ENCODE data around the gene PROZ. TPM values are rescaled to one million over a fixed set of nuclear protein-coding genes. Genes with fewer than 3 reads are reported as not detected.

The PROZ gene
- total RNA-seq, 2 donors from 2014 or later, result 0.40 to 0.84 TPM

DNA sequence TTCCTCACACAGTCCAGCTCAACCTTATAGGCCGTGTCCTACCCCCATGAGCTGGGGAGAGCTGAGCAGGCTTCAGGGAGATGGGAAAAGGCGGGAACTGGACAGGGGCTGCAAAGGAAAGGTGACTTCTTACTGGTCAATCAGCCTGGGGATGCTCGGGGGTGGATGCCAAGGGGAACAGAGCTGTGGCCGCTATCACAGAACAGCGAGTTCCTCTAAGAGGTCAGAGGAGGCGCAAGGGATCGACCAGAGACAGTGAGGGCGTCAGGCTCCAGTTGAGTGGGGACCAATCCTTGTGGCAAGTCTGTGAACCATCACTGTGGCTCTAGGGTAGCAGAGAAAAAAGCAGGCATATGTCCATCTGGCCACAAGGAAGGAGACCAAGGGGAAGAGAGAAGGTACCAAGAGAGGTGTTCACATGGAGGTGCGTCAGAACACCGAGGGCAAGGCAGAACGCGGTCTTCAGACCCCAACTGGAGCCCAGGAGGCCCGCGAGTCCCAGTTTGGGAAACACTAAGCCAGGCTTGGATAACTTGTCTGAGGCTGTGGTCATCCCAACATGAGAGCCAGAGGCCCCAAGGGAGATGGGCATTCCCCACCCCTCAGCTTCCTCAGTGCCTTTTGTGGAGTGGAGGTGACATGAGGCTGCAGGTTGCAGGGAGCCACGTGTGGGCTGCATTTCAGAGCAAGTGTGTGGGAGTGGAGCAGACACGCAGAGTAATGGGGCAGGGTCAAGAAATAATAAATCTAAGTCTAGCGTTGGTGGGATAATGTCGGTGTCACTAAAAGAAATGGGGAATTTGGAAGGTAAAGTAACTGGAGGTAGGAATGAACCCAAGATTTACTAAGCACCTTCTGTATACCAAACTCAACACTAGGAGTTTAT, 31.9 kb upstream of the PROZ start:
- TF ChIP-seq, protein P1, sequence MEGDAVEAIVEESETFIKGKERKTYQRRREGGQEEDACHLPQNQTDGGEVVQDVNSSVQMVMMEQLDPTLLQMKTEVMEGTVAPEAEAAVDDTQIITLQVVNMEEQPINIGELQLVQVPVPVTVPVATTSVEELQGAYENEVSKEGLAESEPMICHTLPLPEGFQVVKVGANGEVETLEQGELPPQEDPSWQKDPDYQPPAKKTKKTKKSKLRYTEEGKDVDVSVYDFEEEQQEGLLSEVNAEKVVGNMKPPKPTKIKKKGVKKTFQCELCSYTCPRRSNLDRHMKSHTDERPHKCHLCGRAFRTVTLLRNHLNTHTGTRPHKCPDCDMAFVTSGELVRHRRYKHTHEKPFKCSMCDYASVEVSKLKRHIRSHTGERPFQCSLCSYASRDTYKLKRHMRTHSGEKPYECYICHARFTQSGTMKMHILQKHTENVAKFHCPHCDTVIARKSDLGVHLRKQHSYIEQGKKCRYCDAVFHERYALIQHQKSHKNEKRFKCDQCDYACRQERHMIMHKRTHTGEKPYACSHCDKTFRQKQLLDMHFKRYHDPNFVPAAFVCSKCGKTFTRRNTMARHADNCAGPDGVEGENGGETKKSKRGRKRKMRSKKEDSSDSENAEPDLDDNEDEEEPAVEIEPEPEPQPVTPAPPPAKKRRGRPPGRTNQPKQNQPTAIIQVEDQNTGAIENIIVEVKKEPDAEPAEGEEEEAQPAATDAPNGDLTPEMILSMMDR (conservative IDR thresholded peaks at IDR 0.05), result no peak

DNA sequence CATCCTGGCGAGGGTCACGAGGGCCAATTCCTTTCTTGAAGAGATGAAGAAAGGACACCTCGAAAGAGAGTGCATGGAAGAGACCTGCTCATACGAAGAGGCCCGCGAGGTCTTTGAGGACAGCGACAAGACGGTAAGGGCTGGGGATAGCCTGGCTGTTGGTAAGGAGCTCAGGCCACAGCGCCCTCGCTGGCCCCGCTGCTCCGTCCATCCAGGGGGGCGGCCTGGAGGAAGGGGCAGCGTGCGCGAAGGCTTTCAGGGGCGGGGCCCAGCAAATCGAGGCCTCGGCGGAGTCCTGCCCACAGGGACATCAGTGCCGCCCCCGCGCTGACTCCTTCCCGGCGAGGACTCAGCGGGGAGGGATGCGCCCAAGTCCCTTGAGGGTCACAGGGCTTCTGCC, 29.0 kb upstream of the PROZ start:
- Histone ChIP-seq H3K27me3 (ENCODE audit: control insufficient read depth, insufficient read depth, low read length, poor library complexity, severe bottlenecking) (no peaks in the 10 kb centered on the region), H3K4me1 (ENCODE audit: control insufficient read depth, insufficient read depth, low read length) (peaks cover 9% of the 10 kb centered on the region), H3K4me3 (ENCODE audit: low read length) (no peak overlapping the region), H3K9ac (ENCODE audit: extremely low read depth, low read length, poor library complexity, severe bottlenecking) (no peak overlapping the region), H3K27ac (ENCODE audit: low read depth, low read length) (no peak overlapping the region), H3K9me3 (ENCODE audit: control insufficient read depth, low read length) (peaks cover 5% of the 10 kb centered on the region), H3K36me3 (ENCODE audit: control insufficient read depth, insufficient read depth, low read length) (no peaks in the 10 kb centered on the region)
- H3K27ac Mint-ChIP-seq, result peak overlapping the region; percentile 59
- H3K36me3 Mint-ChIP-seq (ENCODE audit: low read depth), result peaks cover 19% of the 10 kb centered on the region
- H3K4me3 Mint-ChIP-seq, result no peak overlapping the region
- peaks cover 12% of the 10 kb centered on the region for H3K4me1 Mint-ChIP-seq
- TF ChIP-seq, protein P1 (conservative IDR thresholded peaks at IDR 0.05), result no peak
- whole genome bisulfite sequencing, 2 experiments (ENCODE audit: insufficient coverage in 1 of 2, insufficient read length in 1 of 2), result 93 to 94% methylated on average over 21 to 27 of the region's 27 CpGs
- DNase-seq, result peak; percentile 60
- peaks cover 4% of the 10 kb centered on the region for H3K27me3 Mint-ChIP-seq (ENCODE audit: insufficient read depth)
- H3K9me3 Mint-ChIP-seq, result peaks cover 5% of the 10 kb centered on the region

More for the DNA sequence above, 31.9 kb upstream of the PROZ start:
- peaks cover 4% of the 10 kb centered on the region for H3K27me3 Mint-ChIP-seq (ENCODE audit: insufficient read depth)
- Histone ChIP-seq H3K9ac (ENCODE audit: extremely low read depth, low read length, poor library complexity, severe bottlenecking) (no peak overlapping the region), H3K27me3 (ENCODE audit: control insufficient read depth, insufficient read depth, low read length, poor library complexity, severe bottlenecking) (no peaks in the 10 kb centered on the region), H3K9me3 (ENCODE audit: control insufficient read depth, low read length) (no peaks in the 10 kb centered on the region), H3K27ac (ENCODE audit: low read depth, low read length) (no peak overlapping the region), H3K4me1 (ENCODE audit: control insufficient read depth, insufficient read depth, low read length) (peaks cover 13% of the 10 kb centered on the region), H3K4me3 (ENCODE audit: low read length) (no peak overlapping the region), H3K36me3 (ENCODE audit: control insufficient read depth, insufficient read depth, low read length) (no peaks in the 10 kb centered on the region)
- peak; percentile 36 for DNase-seq
- H3K4me1 Mint-ChIP-seq, result peaks cover 20% of the 10 kb centered on the region
- 94 to 95% methylated on average over 12 to 18 of the region's 18 CpGs for WGBS, 2 experiments (ENCODE audit: insufficient coverage in 1 of 2, insufficient read length in 1 of 2)
- no peak overlapping the region for H3K4me3 Mint-ChIP-seq
- H3K27ac Mint-ChIP-seq, result no peak overlapping the region
- peaks cover 2% of the 10 kb centered on the region for H3K9me3 Mint-ChIP-seq
- peaks cover 19% of the 10 kb centered on the region for H3K36me3 Mint-ChIP-seq (ENCODE audit: low read depth)

DNA sequence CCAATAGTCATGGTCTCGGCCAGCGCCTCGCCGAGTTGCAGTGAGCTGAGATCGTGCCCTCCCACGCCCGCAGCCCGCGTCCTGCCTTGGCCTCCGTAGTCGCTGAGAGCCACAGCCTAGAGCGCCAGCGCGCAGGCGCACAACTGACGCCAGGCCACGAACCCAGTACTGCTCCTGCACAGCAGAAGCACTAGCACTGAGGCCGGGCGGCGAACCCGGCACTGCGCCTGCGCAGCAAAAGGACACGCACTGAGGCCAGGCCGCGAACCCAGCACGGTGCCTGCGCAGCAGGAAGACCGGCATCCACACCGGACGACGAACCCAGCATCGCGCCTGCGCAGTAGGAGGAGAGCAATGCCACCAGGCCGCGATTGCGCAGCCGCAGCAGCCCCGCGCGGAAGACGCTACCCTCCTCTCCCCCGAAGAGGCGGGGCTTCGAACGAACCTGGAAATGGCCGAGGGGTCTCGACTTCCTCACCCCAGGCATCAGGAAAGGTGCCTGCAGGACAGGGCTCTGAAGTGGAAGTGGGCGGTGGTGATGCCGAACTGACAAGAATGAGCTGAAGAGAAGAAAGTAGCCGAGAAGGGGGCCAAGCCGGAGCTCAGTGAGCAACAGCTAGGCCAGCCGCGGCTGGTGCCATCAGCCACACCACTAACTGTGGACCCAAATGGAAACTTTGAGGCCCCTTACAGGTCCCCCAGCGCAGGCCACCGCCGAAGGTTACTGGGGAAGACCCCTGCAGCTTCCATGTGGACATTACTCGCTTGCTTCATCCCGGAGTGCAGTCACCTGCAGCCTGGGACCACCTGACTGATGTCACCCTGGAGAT, 28.3 kb upstream of the PROZ start:
- peak; percentile 36 for DNase-seq
- H3K36me3 Mint-ChIP-seq (ENCODE audit: low read depth), result peaks cover 19% of the 10 kb centered on the region
- no peaks in the 10 kb centered on the region for H3K36me3 ChIP-seq (ENCODE audit: control insufficient read depth, insufficient read depth, low read length)

More for the DNA sequence above, 28.3 kb upstream of the PROZ start:
- Histone ChIP-seq H3K9ac (ENCODE audit: extremely low read depth, low read length, poor library complexity, severe bottlenecking) (no peak overlapping the region), H3K4me1 (ENCODE audit: control insufficient read depth, insufficient read depth, low read length) (peaks cover 9% of the 10 kb centered on the region), H3K9me3 (ENCODE audit: control insufficient read depth, low read length) (peaks cover 5% of the 10 kb centered on the region), H3K4me3 (ENCODE audit: low read length) (no peak overlapping the region), H3K27me3 (ENCODE audit: control insufficient read depth, insufficient read depth, low read length, poor library complexity, severe bottlenecking) (no peaks in the 10 kb centered on the region), H3K27ac (ENCODE audit: low read depth, low read length) (no peak overlapping the region)
- H3K4me3 Mint-ChIP-seq, result no peak overlapping the region
- H3K4me1 Mint-ChIP-seq, result peaks cover 12% of the 10 kb centered on the region
- peaks cover 5% of the 10 kb centered on the region for H3K9me3 Mint-ChIP-seq
- no peak overlapping the region for H3K27ac Mint-ChIP-seq
- TF ChIP-seq, protein P1 (conservative IDR thresholded peaks at IDR 0.05), result no peak
- 93 to 95% methylated on average over 34 to 60 of the region's 60 CpGs for WGBS, 2 experiments (ENCODE audit: insufficient coverage in 1 of 2, insufficient read length in 1 of 2)
- peaks cover 4% of the 10 kb centered on the region for H3K27me3 Mint-ChIP-seq (ENCODE audit: insufficient read depth)

All from endodermal cell (in vitro differentiated cells).